Stimulated activated CD4-positive, alpha-beta T cell treated with anti-CD3 and anti-CD28 coated beads, Interleukin-4, amount 100 ng/mL, for 1 hour (primary cell): ENCODE data around the gene COA5.

ENCODE experiments used
- DNase-seq: peaks from one replicate; pipeline ENCODE4 v3.0.0-alpha.2; 2020

The COA5 gene

GRCh38 chr2:98608116-98608961 lies at the start of gene COA5, which contains the start of gene UNC50:
Gene COA5, minus strand, starts transcription at chr2:98608512. Its CDS starts 107 bp downstream, at chr2:98608405.
Gene UNC50, plus strand, starts transcription at chr2:98608589. Its CDS starts 1,171 bp downstream, at chr2:98609760.
- peak; percentile 92 for DNase-seq

DNA sequence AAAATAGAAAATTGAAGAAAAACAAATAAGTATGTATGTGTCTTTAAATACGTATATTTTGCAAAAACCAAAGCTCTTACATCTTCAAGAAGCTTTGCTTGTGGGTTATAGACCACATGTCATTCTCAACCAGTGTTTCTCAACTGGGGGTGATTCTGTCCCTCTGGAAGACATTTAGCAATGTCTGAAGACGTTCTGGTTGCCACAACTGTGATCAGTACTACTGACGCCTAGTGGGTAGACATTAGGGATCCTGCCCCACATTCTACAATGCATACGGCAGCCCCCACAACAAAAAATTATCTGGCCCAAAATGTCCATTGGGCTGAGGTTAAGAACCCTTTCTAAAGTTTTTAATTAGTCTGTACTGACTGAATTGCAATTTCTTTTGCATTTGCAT lies 48.5 kb upstream of the COA5 start:
- DNase-seq: no peak

DNA sequence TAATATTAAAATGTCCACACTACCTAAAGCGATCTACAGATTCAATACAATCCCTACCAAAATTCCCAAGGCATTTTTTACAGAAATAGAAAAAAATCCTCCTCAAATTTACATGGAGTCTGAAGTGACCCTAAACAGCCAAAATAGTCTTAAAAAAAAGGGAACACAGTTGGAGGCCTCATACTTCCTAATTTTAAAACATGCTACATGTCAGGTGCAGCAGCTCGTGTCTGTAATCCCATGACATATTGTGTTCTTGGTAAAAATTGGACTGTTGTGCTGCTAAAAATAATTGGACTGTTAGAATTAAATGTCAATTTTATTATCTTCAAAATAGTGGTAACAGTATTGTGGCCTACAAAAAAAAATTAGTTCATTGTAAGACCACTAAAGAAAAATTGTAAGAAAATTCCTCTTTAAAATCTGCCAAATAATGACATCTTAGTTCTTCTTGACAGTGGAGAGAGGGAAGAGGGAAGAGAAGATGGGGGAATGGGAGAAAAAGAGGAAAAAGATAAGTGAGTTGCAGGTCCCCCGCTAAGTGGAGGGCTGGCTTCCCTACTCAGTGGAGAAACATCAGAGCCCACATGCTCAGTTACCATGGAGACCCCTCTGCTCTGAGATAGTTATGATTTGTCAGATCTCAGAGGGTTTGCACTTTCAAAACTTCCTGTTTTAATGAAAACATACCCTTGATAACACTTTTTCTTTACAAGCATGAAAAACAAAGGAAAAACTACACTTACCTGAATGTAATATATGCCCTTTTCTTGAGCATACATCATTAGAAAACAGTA lies 46.6 kb upstream of the COA5 start:
- peak; percentile 20 for DNase-seq

GRCh38 chr2:98650998-98651397 lies 42.7 kb upstream of the COA5 start:
- no peak for DNase-seq

GRCh38 chr2:98649992-98650375 lies 41.7 kb upstream of the COA5 start:
- DNase-seq: no peak

GRCh38 chr2:98649135-98649991 lies 41.1 kb upstream of the COA5 start:
- peak; percentile 68 for DNase-seq

DNA sequence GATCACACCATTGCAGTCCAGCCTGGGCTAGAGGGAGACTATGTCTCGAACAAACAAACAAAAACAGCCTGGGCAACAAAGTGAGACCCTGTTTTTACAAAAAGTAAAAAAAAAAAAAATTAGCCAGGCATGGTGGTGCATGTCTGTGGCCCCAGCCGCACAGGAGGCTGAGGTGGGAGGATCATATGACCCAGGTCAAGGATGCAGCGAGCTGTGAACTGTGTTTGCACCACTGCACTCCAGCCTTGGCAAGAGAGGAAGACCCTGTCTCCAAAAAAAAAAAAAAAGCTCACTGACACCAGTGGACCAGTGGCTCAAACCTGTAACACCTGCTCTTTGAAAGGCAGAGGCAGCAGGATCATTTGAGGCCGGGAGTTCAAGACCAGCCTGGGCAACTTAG lies 40.1 kb upstream of the COA5 start:
- no peak for DNase-seq

GRCh38 chr2:98647636-98648035 lies 39.3 kb upstream of the COA5 start:
- no peak for DNase-seq

- no peak for DNase-seq
Observed at GRCh38 chr2:98643496-98644100, 35.3 kb upstream of the COA5 start.

GRCh38 chr2:98637401-98638147 lies 29.3 kb upstream of the COA5 start:
- DNase-seq: peak; percentile 19

- DNase-seq: peak; percentile 54
Observed at GRCh38 chr2:98634406-98635092, 26.2 kb upstream of the COA5 start.

DNA sequence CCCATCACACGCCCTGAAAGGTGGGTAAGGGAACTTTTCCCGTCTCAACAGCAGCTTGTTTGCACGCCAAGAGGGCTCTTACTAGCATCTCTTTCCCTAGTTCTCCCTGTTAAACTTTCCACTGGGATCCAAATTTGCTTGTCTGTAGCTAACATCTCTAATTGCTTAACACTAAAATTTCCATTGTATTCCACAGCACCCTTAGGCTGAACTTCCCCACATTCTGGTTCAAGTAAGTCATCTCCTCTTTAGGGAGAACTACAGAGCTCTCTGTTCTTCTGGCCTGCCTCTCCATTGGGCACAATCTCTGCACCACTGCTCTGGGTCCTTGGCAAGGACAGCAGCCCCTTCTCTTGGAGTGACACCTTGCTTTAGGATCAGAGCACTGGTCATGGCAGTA lies 24.0 kb upstream of the COA5 start:
- DNase-seq: no peak

DNA sequence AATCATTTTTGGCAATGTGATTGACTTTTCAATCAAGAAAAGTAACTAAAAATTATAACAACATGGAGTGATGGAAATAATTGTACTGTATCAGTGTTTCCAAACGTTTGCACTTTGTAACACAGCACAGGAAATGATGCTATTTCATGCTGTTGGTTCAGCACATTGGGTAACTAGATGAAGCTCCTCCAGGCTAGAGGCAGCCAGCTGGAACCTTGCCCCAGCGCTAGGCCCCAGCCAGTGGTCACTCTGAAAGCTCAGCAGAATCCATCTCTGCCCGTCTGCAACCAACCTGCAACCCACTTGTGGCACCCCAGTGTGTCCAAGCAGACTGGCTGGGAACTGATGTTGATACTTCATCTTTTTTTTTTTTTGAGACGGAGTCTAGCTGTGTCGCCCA lies 15.3 kb upstream of the COA5 start:
- DNase-seq: no peak

DNA sequence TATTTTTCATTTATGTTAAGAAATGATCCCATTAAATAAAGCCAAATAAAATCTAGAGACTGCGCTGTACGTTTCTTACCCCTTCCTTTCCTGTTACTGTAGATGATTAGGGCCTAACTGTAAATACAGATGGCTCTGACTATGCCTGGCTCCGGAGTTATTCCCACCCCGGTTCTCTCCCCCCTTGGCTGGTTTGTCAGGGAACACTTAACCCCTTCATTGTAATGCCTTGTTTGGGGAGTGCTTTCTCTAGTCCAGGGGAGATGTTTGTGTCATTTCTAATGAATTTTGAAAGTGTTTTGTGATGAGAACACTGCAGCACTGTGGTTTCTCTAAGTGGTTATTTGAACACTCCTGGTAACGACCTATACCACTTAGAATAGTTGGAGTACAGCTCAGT lies 8.8 kb upstream of the COA5 start:
- DNase-seq: no peak

- DNase-seq: no peak
Observed at GRCh38 chr2:98615481-98615880, 7.2 kb upstream of the COA5 start.

GRCh38 chr2:98614024-98614739 lies 5.9 kb upstream of the COA5 start:
- no peak for DNase-seq

- DNase-seq: no peak
Observed at GRCh38 chr2:98608962-98609604, 771 bp upstream of the COA5 start.

DNA sequence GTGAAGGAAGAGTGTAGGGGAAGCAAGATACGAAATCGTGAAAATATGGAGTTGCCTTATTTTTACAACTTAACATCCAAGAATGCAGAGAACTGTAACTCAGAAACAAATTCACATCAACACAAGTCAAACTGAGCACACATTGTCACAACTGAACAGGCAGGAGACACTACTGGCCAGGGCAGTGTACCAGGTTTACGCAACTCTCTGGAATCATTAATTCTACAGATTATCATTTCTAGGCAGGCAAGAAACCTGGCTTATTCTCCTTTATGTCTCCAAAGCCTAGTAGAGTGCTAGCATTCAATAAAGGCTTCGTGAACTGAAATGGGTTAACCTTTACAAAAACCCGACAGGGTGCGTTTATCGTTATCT lies 584 bp downstream of the COA5 start:
- DNase-seq: no peak

DNA sequence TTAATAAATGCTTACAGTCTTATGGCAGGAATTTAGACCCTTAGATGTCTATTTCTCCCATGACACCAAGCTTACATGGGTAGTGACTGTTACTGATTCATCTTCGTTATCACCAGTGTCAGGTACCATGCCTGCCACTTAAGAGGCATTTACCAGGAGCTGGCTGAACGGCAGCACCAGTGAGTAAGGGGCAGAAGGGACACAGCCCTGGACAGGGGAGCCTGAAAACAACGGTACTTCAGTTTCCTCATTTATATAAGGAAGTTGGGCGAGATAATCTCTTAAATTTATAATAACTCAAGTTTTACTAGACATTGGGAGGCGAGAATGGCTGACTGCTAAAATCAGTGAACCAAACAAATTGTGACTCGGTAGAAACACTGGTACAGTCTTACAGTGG lies 1.2 kb downstream of the COA5 start:
- DNase-seq: no peak

- DNase-seq: no peak
Observed at GRCh38 chr2:98606431-98606830, 1.9 kb downstream of the COA5 start.
